Neuronal stem cell (in vitro differentiated cells): ENCODE results near the gene FLRT3.

Experiments used
- DNase-seq: peaks from one replicate; pipeline ENCODE4 v3.0.0-alpha.2; 2013; ENCODE audit warnings: low spot score
- H2AFZ ChIP-seq: one replicate; pipeline ENCODE4 v1.6.1; 2013; ENCODE audit warnings: mild to moderate bottlenecking, low read length, inconsistent platforms
- H2AK5ac ChIP-seq: 2 replicates; pipeline ENCODE4 v1.6.1; 2013; ENCODE audit warnings: low read depth, mild to moderate bottlenecking, inconsistent platforms, low read length, moderate library complexity, mixed read lengths
- H2BK120ac ChIP-seq: 2 replicates; pipeline ENCODE4 v1.6.1; 2013; ENCODE audit warnings: low read depth, mild to moderate bottlenecking, inconsistent platforms, low read length, moderate library complexity, mixed read lengths
- H2BK12ac ChIP-seq: one replicate; pipeline ENCODE4 v1.6.1; 2013; ENCODE audit warnings: low read length, inconsistent platforms
- H2BK15ac ChIP-seq: 2 replicates; pipeline ENCODE4 v1.6.1; 2013; ENCODE audit warnings: mild to moderate bottlenecking, low read length, inconsistent platforms, mixed read lengths
- H2BK5ac ChIP-seq: one replicate; pipeline ENCODE4 v1.6.1; 2013; ENCODE audit warnings: inconsistent platforms, mild to moderate bottlenecking, low read length, moderate library complexity
- H3K14ac ChIP-seq: one replicate; pipeline ENCODE4 v1.6.1; 2013; ENCODE audit warnings: low read length, inconsistent platforms
- H3K18ac ChIP-seq: 2 replicates; pipeline ENCODE4 v1.6.1; 2013; ENCODE audit warnings: low read length, inconsistent platforms
- H3K23ac ChIP-seq: 2 replicates; pipeline ENCODE4 v1.6.1; 2013; ENCODE audit warnings: low read depth, mild to moderate bottlenecking, mixed read lengths, low read length, inconsistent platforms; ENCODE audit not compliant: poor library complexity
- H3K27ac ChIP-seq: replicated peaks from 3 replicates; pipeline ENCODE4 v1.5.1; 2013; ENCODE audit warnings: low read length, inconsistent platforms
- H3K27me3 ChIP-seq, 3 experiments: 2 replicates each; pipeline ENCODE4 v1.6.1; 2013; ENCODE audit warnings: low read length in 3 of 3, mild to moderate bottlenecking in 2 of 3, inconsistent platforms in 1 of 3, low read depth in 1 of 3, mixed read lengths in 1 of 3, moderate library complexity in 1 of 3; ENCODE audit not compliant: control insufficient read depth in 3 of 3, insufficient read depth in 3 of 3
- H3K36me3 ChIP-seq, 2 donors: replicated peaks in 1 of 2; 2 replicates each; pipeline ENCODE4 v1.6.1; 2013; ENCODE audit warnings: low read length in 2 of 2; ENCODE audit not compliant: control insufficient read depth in 2 of 2, insufficient read depth in 2 of 2
- H3K4ac ChIP-seq: 2 replicates; pipeline ENCODE4 v1.6.1; 2013; ENCODE audit warnings: inconsistent platforms, mild to moderate bottlenecking, low read length, moderate library complexity
- H3K4me1 ChIP-seq, 2 donors: 1 replicate in 1 of 2; 2 replicates in 1 of 2; pipeline ENCODE4 v1.6.1; 2013; ENCODE audit warnings: low read length in 2 of 2, low read depth in 1 of 2; ENCODE audit not compliant: control insufficient read depth in 2 of 2, insufficient read depth in 1 of 2
- H3K4me2 ChIP-seq: one replicate; pipeline ENCODE4 v1.6.1; 2013; ENCODE audit warnings: mild to moderate bottlenecking, low read length, inconsistent platforms; ENCODE audit not compliant: insufficient read depth, poor library complexity, severe bottlenecking
- H3K4me3 ChIP-seq, 2 donors: 2 replicates each; pipeline ENCODE4 v1.5.1; 2013; ENCODE audit warnings: low read length in 2 of 2, mild to moderate bottlenecking in 2 of 2, inconsistent platforms in 1 of 2, moderate library complexity in 1 of 2
- H3K79me1 ChIP-seq: one replicate; pipeline ENCODE4 v1.6.1; 2013; ENCODE audit warnings: low read depth, mild to moderate bottlenecking, inconsistent platforms, low read length, moderate library complexity
- H3K9ac ChIP-seq: one replicate; pipeline ENCODE4 v1.6.1; 2013; ENCODE audit warnings: mild to moderate bottlenecking, low read depth, low read length, inconsistent platforms; ENCODE audit not compliant: poor library complexity
- H3K9me3 ChIP-seq, 2 donors: replicated peaks in 1 of 2; 2 replicates each; pipeline versions ENCODE3 to v1.6.1; 2013; ENCODE audit warnings: low read length in 2 of 2, mild to moderate bottlenecking in 2 of 2, inconsistent platforms in 1 of 2, low read depth in 1 of 2, mixed read lengths in 1 of 2, moderate library complexity in 1 of 2; ENCODE audit not compliant: control insufficient read depth in 2 of 2, insufficient read depth in 1 of 2
- H4K8ac ChIP-seq: one replicate; pipeline ENCODE4 v1.6.1; 2013; ENCODE audit warnings: low read depth, mild to moderate bottlenecking, inconsistent platforms, low read length, moderate library complexity
- H4K91ac ChIP-seq: one replicate; pipeline ENCODE4 v1.6.1; 2013; ENCODE audit warnings: low read length, low read depth, mild to moderate bottlenecking, inconsistent platforms; ENCODE audit not compliant: poor library complexity
- WGBS, 2 donors: extraction: QIAGEN DNeasy Blood & Tissue Kit; methylation state at CpG; one replicate each; pipeline ENCODE4 v1.1.7; 2013; ENCODE audit warnings: missing lambda C conversion rate in 2 of 2, mixed read lengths in 1 of 2; ENCODE audit not compliant: insufficient read length in 2 of 2, insufficient replicate concordance in 1 of 2; ENCODE audit errors: extremely low coverage in 2 of 2; 5-methylcytosine and 5-hydroxymethylcytosine counted together

FLRT3 gene

DNA sequence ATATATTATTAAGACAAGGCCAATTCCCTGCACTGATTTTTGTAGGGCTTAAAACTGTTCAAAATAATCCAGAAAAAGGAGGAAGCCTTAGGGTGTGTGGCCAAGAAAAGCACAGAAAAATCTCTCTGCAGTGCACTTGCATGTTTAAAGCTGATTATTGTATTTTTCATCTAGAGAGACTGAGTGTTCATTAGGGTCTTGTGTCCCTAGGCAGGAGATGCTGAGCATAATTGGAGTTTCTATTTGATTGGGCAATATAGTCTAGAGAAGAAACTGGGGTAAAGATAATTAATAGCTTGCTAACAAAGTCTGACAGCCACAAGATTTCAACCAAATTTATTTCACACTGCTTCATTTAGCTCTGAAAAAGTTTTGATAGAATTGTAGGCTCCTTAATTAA is 2.4 kb downstream of the FLRT3 start:
- Histone ChIP-seq H3K27me3 (no peaks in the 10 kb centered on the region), H4K8ac (no peak overlapping the region), H3K14ac (no peak overlapping the region), H3K27ac (peak overlapping the region; percentile 78), H2BK120ac (no peak overlapping the region), H3K4ac (no peak overlapping the region), H3K4me2 (peak overlapping the region; percentile 57), H3K79me1 (no peaks in the 10 kb centered on the region), H3K18ac (no peak overlapping the region), H4K91ac (no peak overlapping the region), H3K4me3 (peak overlapping the region in 1 of 2 donors; percentile 60), H3K23ac (no peak overlapping the region), H3K9ac (no peak overlapping the region), H2BK5ac (no peak overlapping the region), H2BK15ac (no peak overlapping the region), H3K4me1 (peaks cover 0 to 12% of the 10 kb centered on the region in 2 donors), H2AK5ac (no peak overlapping the region), H2BK12ac (no peak overlapping the region), H2AFZ (no peak overlapping the region), H3K36me3 (peaks cover 0 to 23% of the 10 kb centered on the region in 2 donors), H3K9me3 (peaks cover 0 to 14% of the 10 kb centered on the region in 2 donors)
- no peak for DNase-seq

- Histone ChIP-seq H3K14ac (no peak overlapping the region), H2BK5ac (no peak overlapping the region), H3K36me3 (peaks cover 0 to 29% of the 10 kb centered on the region in 2 donors), H4K91ac (no peak overlapping the region), H3K4me1 (peaks cover 0 to 12% of the 10 kb centered on the region in 2 donors), H3K4me3 (peak overlapping the region in 1 of 2 donors; percentile 60), H2BK120ac (no peak overlapping the region), H2BK12ac (no peak overlapping the region), H3K23ac (no peak overlapping the region), H3K9me3 (peaks cover 0 to 19% of the 10 kb centered on the region in 2 donors), H2BK15ac (no peak overlapping the region), H3K4me2 (no peak overlapping the region), H3K79me1 (no peaks in the 10 kb centered on the region), H2AK5ac (no peak overlapping the region), H3K27me3 (no peaks in the 10 kb centered on the region), H4K8ac (no peak overlapping the region), H3K4ac (no peak overlapping the region), H3K18ac (no peak overlapping the region), H3K27ac (no peak overlapping the region), H3K9ac (no peak overlapping the region), H2AFZ (no peak overlapping the region)
- DNase-seq = peak; percentile 52
- WGBS, 2 donors = no CpG with 5 or more reads among the region's 3 CpGs
Measured at GRCh38 chr20:14334306-14334930, 3.0 kb downstream of the FLRT3 start.

- no peak overlapping the region for H3K23ac ChIP-seq
- no peak overlapping the region for H4K91ac ChIP-seq
- H2BK15ac ChIP-seq = no peak overlapping the region
- H3K27ac ChIP-seq = no peak overlapping the region
- no peak overlapping the region for H2AK5ac ChIP-seq
- peaks cover 0 to 12% of the 10 kb centered on the region in 2 donors for H3K4me1 ChIP-seq
- H3K9me3 ChIP-seq = peaks cover 0 to 25% of the 10 kb centered on the region in 2 donors
- peak overlapping the region; percentile 48 for H3K4me2 ChIP-seq
- no peak overlapping the region for H2BK120ac ChIP-seq
- no peak overlapping the region for H2BK5ac ChIP-seq
- no peaks in the 10 kb centered on the region for H3K79me1 ChIP-seq
- no peak overlapping the region for H3K18ac ChIP-seq
- H4K8ac ChIP-seq = no peak overlapping the region
- peak overlapping the region in 1 of 2 donors; percentile 60 for H3K4me3 ChIP-seq
- no peak overlapping the region for H2AFZ ChIP-seq
- peaks cover 0 to 36% of the 10 kb centered on the region in 2 donors for H3K36me3 ChIP-seq
- no CpG with 5 or more reads among the region's 3 CpGs for WGBS, 2 donors
- H2BK12ac ChIP-seq = no peak overlapping the region
- H3K14ac ChIP-seq = no peak overlapping the region
- H3K4ac ChIP-seq = no peak overlapping the region
- no peak overlapping the region for H3K9ac ChIP-seq
- H3K27me3 ChIP-seq = no peaks in the 10 kb centered on the region
- DNase-seq = no peak
Measured at GRCh38 chr20:14333721-14334120, 3.7 kb downstream of the FLRT3 start.

- Histone ChIP-seq H3K36me3 (peaks cover 2 to 45% of the 10 kb centered on the region in 2 donors), H2AK5ac (no peak overlapping the region), H2BK15ac (no peak overlapping the region), H3K4me3 (peak overlapping the region in 1 of 2 donors; percentile 60), H2BK120ac (no peak overlapping the region), H3K18ac (no peak overlapping the region), H2BK12ac (no peak overlapping the region), H2BK5ac (no peak overlapping the region), H3K4me1 (peaks cover 0 to 12% of the 10 kb centered on the region in 2 donors), H4K8ac (no peak overlapping the region), H3K4ac (no peak overlapping the region), H3K14ac (no peak overlapping the region), H3K27ac (peak overlapping the region; percentile 40), H3K23ac (no peak overlapping the region), H4K91ac (no peak overlapping the region), H3K9me3 (peaks cover 0 to 33% of the 10 kb centered on the region in 2 donors), H3K4me2 (no peak overlapping the region), H3K27me3 (no peaks in the 10 kb centered on the region), H3K79me1 (no peaks in the 10 kb centered on the region), H3K9ac (no peak overlapping the region), H2AFZ (no peak overlapping the region)
- no peak for DNase-seq
- no CpG with 5 or more reads among the region's 2 CpGs for WGBS, 2 donors
Measured at GRCh38 chr20:14332866-14333265, 4.5 kb downstream of the FLRT3 start.
